Stimulated activated naive CD8-positive, alpha-beta T cell treated with anti-CD3 and anti-CD28 coated beads, Interleukin-15, Interleukin-2, amounts not matched to agents 100 U/mL and 50 U/mL, for 24 hours (primary cell): ENCODE data around the gene XYLB.

Experiments
- ATAC-seq: fragments of 150-1000 bp; cut with Tn5 transposase; one replicate; pipeline ENCODE4 v1.10.0; 2021
- DNase-seq: peaks from one replicate; pipeline ENCODE4 v3.0.0; 2021

Gene XYLB

DNA sequence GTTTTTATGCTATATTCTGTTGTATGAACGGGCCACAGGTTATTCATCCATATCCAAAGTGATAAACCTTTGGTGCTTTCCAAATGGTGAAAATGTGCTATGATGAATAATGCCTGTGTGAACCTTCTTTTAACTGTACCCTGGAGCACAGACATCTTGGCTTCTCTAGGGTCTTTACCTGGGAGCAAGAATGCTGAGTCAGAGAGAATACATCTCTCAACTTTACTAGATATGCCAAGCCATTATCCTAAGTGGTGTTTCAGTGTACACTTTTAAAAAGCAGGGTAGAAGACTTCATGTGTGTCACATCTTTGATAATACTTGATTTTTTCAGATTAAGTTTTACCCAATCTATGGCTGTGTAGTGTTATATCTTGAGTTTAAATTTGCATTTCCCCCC lies 23.5 kb upstream of the XYLB start:
- DNase-seq = no peak
- ATAC-seq = no peak

GRCh38 chr3:38325256-38325655 lies 21.3 kb upstream of the XYLB start:
- ATAC-seq = no peak
- DNase-seq = no peak

DNA sequence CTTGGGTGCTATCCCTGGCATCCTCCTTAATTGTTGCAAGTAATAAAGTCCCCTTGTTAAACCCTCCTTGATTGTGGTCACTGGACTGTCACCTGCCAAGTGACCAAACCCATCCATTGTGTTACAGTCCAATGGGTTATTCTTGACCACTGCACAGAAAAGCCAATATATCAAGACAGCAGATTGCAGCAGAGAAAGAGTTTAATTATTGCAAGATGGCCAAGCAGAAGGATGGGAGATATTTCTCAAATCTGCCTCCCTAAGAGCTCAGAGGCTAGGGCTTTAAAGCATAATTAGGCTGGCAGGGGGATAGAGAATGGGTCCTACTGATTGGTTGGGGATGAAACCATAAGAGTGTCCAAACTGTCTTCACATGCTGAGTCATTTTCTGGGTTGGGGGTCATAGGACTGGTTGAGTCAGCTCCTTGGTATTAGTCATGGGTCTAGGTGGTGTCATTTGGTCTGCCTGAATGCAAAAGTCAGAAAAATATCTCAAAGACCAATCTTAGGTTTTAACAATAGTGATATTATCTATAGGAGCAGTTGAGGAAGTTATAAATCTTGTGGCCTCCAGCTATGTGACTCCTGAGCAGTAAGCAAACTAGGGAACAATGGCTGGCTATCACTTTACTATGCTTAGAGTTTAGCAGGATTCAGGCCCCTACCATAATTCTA lies 19.1 kb upstream of the XYLB start:
- DNase-seq (no peak), ATAC-seq (peak; percentile 81)

DNA sequence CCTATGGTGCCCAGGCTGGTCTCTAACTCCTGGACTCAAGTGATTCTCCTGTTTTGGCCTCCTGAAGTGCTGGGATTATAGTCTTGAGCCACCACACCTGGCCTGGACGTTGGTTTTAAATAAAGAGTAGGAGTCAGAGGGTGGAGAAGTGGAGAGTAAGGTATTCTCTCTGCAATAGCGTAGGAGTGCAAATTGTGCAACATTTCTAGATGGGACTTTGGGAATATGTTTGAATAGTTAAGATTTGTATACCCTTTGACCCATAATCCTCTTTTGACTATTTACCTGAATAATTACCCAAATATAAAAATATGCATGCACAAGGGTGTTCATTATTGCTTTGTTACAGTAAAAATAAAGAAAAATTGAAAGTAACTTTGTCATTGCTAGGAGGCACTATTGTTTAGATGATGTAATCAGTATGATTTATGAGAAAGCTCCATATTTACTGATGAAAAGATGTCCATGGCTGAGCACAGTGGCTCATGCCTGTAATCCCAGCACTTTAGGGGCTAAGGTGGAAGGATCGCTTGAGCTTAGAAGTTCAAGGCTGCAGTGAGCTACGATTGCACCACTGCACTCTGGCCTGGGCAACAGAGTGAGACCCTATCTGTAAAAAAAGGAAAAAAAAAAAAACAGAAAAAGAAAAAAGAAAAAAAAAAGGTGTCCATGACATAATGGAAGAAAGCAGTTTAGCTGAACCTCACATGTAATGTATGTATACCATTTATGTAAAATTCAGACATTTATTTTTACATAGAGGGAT lies 15.1 kb upstream of the XYLB start:
- ATAC-seq (no peak), DNase-seq (no peak)

DNA sequence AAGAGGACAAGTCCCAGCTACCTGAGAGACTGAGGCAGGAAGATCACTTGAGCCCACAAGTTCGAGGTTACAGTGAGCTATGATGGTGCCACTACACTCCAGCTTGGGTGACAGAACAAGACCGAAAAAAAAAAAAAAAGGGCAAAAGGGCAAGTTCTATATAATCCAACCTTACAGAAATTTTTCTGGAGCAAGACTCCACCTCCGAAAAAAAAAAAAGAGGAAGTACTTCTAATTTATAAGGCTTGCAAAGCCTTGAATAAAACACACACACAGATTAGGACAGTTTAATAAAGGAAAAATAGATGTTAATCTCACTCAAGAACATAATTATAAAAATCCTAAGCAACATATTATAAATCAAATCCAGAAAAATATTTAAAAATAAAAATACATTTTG lies 14.4 kb upstream of the XYLB start:
- ATAC-seq (no peak), DNase-seq (no peak)

GRCh38 chr3:38334142-38335055 lies 12.2 kb upstream of the XYLB start:
- no peak for DNase-seq
- peak; percentile 52 for ATAC-seq

DNA sequence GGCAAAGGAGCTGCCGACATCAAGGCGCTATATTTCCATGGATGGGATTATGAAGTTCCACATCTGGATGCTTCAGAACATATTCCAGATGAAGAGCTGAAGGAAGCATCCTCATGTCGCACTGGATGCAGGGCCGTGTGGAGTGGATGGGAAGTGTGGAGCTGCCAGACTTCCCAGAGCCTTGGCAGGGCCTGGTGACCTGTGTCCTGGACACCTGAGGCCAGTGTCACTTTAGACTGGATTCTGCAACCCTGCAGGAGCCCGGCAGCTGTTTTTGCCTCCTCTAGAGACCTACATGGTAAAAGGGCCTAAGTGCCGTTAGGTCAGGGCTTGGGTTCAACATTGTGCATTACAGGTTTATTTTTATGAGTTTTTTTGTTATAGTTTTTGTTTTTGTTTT lies 11.3 kb upstream of the XYLB start:
- ATAC-seq (no peak), DNase-seq (no peak)

DNA sequence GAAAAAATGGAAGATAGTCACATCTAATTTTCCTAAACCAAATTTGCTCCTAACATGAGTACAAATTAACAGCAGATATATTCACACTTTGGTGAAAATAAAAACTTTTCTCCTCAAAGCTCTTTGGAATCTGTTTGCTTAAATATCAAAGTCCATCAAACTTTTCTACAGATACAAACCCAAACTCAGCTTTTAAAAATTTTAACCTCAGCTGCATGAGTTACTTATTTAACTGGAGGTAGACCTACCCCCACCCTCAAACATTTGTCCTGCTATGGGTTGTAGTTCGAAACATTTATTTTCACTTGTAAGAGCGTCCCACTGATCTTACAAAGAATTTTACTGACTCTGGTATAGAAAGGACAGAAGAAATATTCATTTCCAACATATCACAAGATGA lies 8.9 kb upstream of the XYLB start:
- DNase-seq (no peak), ATAC-seq (no peak)

GRCh38 chr3:38343797-38344594 lies 2.6 kb upstream of the XYLB start:
- no peak for DNase-seq
- no peak for ATAC-seq

DNA sequence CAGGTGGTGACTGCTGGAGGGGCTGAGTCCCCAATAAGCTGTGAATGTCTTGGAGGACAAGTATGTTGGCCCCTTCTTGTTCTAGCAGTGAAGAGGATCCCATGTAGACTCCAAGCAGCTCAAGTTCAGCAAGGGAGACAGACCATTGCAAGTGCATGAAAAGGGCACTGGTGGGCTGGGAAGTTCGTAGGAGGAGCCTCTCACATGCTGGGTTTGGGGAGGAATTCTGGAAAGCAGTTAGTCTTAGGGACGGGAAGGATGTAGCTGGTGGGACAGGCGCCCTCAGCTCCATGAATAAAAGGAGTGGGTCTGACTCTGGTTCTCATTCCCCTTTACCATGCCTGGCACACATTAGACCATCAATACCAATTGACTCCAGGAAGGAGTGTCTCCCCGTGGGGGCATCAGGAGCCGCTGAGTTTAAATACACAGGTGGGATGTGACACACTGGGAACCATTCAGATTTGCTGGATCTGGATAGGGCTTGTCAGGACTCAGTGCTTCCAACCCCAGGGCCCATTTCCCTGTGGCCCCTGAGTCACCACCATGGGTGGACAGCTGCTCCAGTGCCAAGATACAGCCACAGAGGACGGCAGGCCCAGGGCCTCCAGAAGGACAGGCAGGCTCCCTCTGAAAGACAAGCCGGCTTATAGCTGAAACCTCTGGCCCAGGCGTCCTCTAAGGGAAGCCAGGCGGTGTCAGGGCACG lies 552 bp upstream of the XYLB start:
- DNase-seq (no peak), ATAC-seq (no peak)

DNA sequence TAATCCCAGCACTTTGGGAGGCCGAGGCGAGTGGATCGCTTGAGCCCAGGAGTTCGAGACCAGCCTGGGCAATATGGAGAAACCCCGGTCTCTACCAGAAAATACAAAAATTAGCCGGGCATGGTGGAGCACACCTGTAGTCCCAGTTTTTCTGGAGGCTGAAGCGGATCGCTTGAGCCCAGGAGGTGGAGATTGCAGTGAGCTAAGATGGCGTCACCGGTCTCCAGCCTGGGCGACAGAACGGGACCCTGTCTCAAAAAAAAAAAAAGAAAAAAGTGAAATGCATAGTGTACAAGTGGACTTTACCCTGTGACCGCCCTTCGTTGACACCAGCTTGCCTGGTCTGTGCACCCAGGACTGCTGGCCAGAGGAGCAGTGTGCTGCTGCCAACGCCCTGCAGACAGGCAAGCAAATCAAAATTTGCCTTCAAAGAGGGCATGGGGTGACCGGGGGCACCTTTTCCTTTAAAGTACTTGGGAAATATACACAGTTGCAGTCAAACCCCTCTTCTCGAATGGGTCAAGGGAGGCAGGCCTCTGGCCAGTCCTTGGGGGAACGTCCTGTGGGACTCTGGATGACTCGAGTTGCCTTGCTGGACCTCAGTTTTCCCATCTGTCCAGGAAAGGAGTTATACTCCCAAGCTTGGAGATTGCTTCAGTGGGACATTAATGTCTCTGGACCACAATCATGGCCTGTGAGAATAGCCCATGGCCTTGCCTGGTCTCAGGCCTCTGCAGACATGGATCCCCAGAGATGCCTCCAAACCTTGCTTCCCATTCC lies 1.0 kb downstream of the XYLB start:
- ATAC-seq = no peak
- DNase-seq = no peak

DNA sequence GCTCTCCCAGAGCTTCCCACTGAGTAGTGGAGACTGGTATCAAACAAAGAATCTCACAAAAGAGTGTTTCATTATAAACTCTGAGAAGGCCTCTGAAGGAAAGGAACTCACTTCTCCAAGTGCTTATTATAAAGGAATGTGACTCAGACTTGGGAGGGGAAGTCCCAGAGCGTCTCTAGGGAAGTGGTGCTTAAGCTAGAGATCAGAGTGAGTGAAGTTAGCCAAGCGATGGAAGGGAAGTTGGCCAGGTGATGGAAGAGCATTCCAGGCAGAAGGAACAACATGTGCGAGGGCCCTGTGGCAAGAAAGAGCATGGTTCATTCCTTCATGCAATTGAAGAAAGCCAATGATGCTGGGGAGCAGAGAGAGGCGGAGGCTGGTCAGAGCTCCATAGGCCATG lies 2.3 kb downstream of the XYLB start:
- DNase-seq (no peak), ATAC-seq (no peak)

DNA sequence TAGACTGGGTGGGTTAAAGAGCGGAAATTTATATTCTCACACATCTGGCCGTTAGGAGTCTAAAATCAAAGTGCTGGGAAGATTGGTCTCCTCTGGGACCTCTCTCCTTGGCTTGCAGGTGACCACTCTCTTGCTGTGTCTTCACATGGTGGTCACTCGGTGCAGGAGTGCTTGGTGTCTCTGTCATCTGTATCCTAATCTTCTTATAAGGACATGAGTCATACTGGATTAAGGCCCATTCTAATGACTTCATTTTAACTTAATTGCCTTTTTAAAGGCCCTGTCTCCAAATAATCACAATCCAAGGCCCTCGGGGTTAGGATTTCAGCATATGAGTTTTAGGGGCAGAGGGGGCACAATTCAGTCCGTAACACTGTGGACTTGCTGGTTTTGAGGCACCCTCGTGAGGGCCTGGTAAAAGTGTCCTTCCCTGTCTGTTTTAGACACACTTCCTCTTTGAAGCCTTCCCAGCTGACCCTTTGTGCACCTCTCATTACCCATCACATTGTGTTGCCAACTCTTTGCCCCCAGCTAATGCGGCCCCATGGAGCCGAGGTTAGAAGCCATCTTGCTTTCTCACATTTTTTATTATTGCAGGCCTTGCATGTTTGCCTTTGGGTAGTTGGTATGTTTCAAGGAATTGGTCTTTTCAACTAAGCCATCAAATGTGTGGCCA lies 3.2 kb downstream of the XYLB start:
- no peak for DNase-seq
- ATAC-seq = no peak

- ATAC-seq (no peak), DNase-seq (no peak)
Measured at GRCh38 chr3:38353151-38353550, 6.6 kb downstream of the XYLB start.

DNA sequence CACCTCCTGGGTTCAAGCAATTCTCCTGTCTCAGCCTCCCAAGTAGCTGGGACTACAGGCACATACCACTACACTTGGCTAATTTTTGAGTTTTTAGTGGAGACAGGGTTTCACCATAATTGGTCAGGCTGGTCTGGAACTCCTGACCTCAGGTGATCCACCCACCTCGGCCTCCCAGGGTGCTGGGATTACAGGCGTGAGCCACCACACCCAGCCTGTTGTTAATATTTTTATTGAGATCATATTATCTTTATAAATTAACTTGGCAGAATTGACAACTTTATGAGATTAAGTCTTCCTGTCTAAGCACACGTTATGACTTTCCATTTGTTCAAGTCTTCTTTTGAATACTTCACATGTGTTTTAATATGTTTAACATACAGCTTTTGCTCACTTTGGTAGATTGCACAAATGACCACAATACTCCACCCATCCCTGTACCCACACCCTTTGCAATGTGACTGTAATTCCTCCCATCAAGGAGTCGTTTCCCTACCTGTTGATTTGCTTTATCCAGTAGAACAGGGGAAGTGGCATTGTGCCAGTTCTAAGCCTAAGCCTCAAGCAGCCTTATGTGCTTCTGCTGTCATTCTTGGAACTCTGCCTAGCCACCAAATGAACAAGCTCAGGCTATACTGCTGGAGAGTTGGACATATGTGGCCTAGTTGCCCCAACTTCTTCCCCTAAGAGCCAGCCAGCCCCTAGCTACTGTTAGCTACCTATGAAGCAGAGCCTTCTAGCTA lies 8.2 kb downstream of the XYLB start:
- ATAC-seq (no peak), DNase-seq (no peak)

DNA sequence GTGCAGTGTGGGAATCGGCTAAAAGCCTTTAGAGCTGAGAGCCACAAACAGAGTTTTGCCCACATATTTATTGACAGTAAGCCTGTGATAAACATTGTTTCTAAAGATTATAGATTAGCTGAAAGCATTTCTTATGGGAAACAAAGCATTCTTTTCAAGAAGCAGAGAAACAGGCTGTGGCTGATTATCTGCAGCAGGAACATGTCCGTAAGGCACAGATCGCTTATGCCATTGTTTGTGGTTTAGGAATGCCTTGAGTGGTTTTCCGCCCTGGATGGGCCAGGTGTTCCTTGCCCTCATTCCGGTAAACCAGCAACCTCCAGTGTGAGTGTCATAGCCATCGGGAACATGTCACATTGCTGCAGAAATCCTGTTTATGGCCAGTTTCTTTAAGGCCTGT lies 12.5 kb downstream of the XYLB start:
- DNase-seq (no peak), ATAC-seq (no peak)

- ATAC-seq = no peak
Measured at GRCh38 chr3:38360345-38360744, 13.8 kb downstream of the XYLB start.

DNA sequence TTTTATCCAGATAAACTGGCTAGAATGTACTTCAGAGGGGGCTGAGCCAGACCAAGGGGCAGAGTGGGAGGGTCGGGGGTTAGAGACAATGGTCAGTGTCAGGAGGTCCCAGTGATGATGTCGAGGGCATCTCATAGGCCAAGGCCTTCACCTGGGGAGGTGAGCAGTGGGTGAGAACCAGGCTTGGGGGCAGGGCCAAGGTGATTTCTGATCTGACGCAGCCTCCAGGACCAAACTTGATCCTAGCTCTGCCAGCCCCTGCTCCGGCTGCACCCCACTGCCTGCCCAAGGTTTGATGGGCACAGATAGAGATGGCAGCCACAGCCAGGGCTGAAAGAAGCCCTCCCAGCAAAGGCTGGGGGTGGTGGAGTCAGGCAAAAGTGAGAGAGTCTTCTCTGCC lies 14.9 kb downstream of the XYLB start:
- DNase-seq (no peak), ATAC-seq (no peak)

More at GRCh38 chr3:38360345-38360744, 13.8 kb downstream of the XYLB start:
- DNase-seq = no peak

GRCh38 chr3:38362825-38363224 lies 16.2 kb downstream of the XYLB start:
- DNase-seq (no peak), ATAC-seq (no peak)
